ENCODE measurements around the gene MAP3K21.

MAP3K21 gene

DNA sequence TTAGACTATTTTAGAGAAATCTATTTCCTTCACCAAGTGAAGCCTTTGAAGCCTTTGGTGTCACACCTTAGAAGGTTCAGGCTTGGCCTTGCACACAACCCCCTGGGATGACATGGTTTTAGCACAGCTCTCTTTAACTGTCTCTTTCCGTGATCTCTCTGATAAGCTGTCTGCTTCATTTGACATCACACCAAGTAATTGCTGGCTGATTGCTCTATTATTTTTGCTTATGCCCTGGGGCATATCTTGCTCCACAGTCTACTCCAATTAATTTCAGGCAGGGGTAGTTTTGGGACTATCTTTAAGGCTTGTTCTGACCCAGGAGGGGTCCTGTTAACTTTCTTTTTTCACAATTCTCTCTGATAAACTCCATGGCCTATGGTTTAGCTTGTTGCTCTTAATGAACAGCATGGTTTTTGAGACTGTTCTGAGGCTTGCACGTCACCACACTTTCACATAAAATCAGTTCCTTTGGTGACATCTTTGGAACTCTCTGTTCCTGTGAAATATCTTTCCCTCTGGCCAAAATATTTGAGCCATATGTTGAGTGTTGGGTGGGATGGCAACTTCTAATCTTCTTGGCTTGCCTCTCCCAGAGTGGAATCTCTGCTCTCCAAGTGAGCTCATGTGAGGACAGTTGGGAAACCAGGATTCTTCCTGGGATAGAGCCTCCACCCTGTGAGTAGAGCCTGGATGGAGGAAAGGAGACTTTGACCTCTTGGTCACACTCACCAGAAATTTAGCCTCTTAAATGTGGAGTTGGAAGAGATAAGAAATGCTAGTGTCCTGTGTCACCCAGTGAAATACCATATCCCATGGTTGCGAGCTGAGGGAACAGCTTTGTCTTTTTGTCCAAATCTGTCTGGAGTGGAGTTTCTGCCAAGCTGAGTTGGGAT, 63.6 kb downstream of the MAP3K21 start:
- peak; percentile 41 for DNase-seq

DNA sequence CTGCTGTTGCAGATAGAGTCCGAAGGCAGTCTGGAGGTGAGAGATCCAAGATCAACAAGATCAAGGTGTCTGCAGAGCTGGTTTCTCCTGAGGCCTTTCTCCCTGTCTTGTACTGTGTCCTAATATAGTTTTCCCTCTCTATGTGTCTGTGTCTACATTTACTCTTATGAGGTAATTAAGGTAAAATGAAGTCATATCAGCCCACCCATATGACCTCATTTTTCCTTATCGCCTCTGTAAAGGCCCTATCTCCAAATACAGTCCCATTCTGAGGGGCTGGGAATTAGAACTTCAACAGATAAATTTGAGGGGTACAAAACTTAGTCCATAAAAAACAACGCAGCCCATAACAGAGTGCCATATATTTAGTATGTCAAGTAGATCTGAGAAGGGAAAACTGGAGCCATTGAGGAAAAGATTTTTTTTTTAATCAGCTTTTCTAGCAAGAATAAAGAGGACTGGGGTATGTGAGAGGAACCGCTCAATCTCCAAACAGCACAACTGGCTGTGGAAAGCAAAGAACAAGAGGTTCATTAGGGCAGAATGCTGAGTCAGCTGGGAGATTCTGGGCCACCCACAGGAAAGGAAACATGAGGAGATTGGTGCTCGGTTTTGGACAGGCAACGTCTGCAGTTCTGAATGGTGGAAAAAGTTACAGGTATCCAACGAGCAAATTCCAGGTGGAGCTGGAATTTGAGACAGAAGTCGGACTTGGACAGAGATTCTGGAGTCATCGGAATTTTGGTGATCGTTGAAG, 65.7 kb downstream of the MAP3K21 start:
- no peak for DNase-seq

- DNase-seq = no peak
Measured at GRCh38 chr1:233393926-233394680, 66.6 kb downstream of the MAP3K21 start.

DNA sequence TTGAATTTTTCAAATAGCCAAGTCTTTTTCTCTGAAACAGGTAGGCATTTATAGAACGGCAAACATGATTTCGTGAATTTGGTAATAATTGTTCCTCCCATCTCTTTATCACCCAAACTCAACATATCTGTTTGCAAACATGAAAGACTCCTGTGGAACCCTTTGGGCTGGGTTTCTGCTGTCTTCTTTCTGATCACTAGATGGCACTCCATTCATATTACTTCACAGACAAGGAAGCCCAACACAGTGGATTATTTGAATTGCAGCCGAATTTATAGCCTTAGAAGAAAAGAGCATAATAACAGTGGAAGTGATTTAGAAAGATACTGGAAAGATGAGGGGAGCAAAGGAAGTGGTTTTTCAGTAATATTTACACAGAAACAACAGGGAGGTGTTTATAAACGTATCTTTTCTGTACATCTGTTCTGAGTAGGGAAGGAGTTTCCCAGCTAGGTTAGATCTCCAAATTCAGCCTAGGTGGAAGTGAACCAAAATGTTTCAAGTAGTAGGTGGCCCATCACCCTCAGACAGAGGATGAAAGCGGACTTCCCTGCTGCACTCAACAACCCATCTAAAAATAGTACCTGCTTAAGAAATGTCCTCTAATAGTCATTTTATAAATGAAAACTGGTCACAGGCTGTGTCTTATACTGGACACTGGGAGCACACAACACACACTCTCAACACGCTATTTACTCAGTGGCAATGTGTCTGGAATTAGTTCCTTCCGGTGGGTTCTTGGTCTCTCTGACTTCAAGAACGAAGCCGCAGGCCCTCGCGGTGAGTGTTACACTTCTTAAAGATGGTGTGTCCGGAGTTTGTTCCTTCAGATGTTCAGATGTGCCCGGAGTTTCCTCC, 67.6 kb downstream of the MAP3K21 start:
- peak; percentile 60 for DNase-seq

- DNase-seq = no peak
Measured at GRCh38 chr1:233395863-233396646, 68.5 kb downstream of the MAP3K21 start.

- no peak for DNase-seq
Measured at GRCh38 chr1:233406339-233406960, 78.9 kb downstream of the MAP3K21 start.

DNA sequence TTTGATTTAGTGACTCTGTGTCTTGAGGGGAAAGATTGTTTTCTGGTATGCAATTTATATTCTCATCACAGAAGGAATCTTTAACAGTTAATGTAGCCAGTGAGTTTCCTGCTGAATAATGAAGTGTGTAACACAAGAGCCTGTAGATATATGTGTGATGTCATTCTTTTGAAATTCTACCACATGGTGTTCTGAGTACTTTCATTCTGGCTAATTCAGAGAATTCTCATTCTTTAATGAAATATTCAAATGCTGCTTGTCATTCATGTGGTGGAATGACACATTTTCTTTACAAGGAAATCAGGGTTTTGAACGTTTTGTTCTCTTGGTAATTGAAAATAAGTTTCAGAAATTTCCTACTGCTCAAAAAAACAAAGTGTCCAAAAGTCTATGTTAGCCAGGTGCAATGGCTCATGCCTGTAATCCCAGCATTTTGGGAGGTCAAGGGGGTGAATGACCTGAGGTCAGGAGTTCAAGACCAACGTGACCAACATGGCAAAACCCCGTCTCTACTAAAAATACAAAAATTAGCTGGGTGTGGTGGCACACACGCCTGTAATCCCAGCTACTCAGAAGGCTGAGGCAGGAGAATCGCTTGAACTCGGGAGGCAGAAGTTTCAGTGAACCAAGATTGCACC, 79.6 kb downstream of the MAP3K21 start:
- DNase-seq = no peak

DNA sequence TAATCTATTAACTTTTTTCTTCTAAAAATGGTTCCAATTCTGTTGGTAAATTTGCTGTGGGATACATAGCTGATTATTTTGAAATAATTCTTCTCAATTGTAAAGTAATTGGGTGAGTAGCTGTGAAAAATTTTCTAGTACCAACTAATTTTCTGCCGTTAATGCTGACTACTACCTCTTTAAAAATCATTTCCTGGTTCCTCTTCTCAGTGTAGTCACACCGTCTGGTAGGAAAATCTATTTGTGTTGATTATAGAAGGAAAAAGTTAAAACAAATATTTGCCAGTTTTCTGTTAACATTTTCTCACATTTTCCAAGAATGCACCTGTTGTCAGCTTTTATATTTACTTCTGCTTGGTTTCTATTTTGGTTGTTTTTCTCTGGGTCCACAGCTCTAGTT, 82.0 kb downstream of the MAP3K21 start:
- DNase-seq = no peak

- DNase-seq = no peak
Measured at GRCh38 chr1:233410906-233411305, 83.4 kb downstream of the MAP3K21 start.

- DNase-seq = no peak
Measured at GRCh38 chr1:233412812-233413211, 85.3 kb downstream of the MAP3K21 start.

DNA sequence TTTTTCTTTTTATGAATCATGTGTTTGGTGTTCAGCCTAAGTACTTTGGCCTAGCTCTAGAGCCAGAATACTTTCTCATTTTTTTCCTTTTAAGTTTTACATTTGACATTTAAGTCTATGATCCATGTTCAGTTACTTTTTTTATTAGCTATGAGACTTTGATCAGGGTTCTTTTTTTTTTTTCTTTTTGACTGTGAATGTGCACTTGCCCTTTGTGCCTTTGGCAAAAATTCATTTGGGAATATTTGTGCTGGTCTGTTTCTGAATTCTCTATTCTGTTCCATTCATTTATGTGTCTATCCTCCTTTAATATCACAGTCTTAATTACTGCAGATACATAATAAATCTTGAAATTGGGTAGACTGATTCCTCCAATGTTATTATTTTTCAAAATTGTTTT, 93.8 kb downstream of the MAP3K21 start:
- no peak for DNase-seq

GRCh38 chr1:233424779-233425178, 97.3 kb downstream of the MAP3K21 start:
- DNase-seq = no peak

DNA sequence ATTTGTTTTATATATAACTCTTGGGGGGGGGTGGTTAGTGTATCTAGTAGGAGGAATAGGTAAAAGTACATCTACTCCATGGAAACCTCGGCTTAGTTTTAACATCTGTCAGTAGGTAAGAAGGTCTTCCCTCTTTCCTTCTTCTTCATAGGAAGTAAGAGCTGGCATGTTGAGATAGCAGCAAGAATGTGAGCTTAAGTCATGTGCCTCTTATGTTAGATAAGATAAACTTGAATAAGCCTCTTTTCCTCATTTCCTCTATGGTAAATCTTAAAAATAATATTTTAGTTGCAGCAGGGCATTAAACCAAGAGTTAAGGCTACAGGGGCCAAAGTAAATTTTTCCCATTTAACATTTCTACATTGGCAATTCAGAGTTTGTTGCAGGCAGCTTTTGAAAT, 100.4 kb downstream of the MAP3K21 start:
- DNase-seq = no peak

DNA sequence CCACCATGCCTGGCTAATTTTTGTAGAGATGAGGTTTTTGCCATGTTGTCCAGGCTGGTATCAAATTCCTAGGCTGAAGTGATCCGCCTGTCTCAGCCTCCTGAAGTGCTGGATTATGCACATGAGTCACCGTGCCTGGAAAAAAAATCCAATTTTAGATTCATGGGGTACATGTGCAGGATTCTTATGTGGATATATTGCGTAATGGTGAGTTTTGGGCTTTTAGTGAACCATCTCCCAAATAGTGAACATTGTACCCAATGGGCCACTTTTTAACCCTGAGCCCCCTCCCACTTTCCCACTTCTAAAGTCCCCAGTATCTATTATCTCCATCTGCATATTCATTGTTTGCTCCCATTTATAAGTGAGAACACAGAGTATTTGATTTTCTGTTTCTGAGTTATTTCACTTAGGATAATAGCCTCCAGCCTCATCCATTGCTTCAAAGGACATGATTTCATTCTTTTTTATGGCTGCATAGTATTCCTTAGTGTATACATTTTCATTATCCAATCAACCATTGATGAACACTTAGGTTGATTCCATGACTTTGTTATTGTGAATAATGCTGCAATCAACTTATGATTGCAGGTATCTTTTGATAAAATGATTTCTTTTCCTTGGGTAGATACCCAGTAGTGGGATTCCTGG, 104.4 kb downstream of the MAP3K21 start:
- no peak for DNase-seq

DNA sequence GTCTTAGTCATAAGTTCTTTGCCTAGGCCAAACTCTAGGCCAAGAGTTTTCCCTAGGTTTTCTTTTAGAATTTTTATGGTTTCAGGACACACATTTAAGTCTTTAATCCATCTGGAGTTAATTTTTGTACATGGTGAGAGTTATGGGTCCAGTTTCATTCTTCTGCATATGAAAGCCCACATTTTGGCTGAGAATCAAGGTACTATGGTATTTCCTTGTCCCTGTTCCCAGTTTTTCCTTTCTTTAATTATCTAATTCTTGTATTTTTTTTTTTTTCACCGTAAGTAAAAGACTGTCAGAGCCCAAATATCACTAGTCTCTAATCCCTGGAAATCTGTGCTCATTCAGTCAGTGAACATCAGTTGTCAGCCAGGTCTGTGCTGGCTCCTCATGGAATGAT, 105.4 kb downstream of the MAP3K21 start:
- DNase-seq = no peak

GRCh38 chr1:233433436-233434210, 106.1 kb downstream of the MAP3K21 start:
- DNase-seq = no peak
